Cardiac fibroblast (primary cell): ENCODE results near the gene SCRG1.

ENCODE experiments used
- DNase-seq, 2 donors: peaks; one replicate each; pipeline versions ENCODE4 v3.0.0 to v3.0.0-alpha.2; 2010; ENCODE audit warnings: low read depth in 2 of 2
- H3K4me3 ChIP-seq, 2 donors: replicated peaks in 1 of 2; 1 replicate in 1 of 2; 2 replicates in 1 of 2; pipeline ENCODE4 v1.5.1; 2011; ENCODE audit warnings: low read depth in 2 of 2, low read length in 2 of 2, mild to moderate bottlenecking in 2 of 2, moderate library complexity in 1 of 2
- CTCF ChIP-seq: IDR thresholded peaks from one replicate; pipeline ENCODE4 v1.5.1; 2011; ENCODE audit warnings: low read depth, mild to moderate bottlenecking, low read length, inconsistent platforms

The SCRG1 gene

GRCh38 chr4:173370477-173371291 lies 28.2 kb downstream of the SCRG1 start, which contains the start of gene SAP30:
Gene SAP30 (plus strand): TSS chr4:173370954. CDS start chr4:173371183, 229 bp downstream.
- peak; percentile 99 to 100 for DNase-seq
- H3K4me3 ChIP-seq, result peak within 1 kb of the TSS; percentile 73 to 94
- no peak for TF ChIP-seq CTCF

GRCh38 chr4:173370130-173370476 lies 28.8 kb downstream of the SCRG1 start:
- H3K4me3 ChIP-seq, result peak overlapping the region; percentile 67 to 73
- TF ChIP-seq CTCF, result no peak
- DNase-seq, result no peak

- peak; percentile 59 to 62 for DNase-seq
- no peak for TF ChIP-seq CTCF
- H3K4me3 ChIP-seq, result peak overlapping the region in 1 of 2 donors; percentile 73
Measured at GRCh38 chr4:173367946-173368345, 31.0 kb downstream of the SCRG1 start.

DNA sequence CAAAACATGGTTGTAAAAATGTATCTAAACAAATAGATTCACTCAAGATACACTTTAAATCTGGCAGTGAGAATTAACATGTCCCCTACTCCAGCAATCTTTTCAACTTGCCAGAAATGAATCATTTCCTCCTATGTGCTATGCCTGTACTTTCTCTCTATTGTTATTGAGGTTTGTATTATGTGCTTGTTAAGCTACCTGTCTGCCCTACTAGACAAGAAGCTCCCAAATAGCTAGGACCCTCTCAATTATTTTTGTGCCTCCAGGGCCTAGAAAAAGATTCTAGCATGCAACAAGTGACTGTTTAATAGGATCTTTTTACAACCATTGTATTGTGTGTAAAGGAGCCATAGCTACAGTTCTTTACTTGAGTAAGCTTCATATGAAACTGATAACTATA lies 31.6 kb downstream of the SCRG1 start:
- peak; percentile 42 to 59 for DNase-seq
- no peak for TF ChIP-seq CTCF
- peak overlapping the region in 1 of 2 donors; percentile 73 for H3K4me3 ChIP-seq

DNA sequence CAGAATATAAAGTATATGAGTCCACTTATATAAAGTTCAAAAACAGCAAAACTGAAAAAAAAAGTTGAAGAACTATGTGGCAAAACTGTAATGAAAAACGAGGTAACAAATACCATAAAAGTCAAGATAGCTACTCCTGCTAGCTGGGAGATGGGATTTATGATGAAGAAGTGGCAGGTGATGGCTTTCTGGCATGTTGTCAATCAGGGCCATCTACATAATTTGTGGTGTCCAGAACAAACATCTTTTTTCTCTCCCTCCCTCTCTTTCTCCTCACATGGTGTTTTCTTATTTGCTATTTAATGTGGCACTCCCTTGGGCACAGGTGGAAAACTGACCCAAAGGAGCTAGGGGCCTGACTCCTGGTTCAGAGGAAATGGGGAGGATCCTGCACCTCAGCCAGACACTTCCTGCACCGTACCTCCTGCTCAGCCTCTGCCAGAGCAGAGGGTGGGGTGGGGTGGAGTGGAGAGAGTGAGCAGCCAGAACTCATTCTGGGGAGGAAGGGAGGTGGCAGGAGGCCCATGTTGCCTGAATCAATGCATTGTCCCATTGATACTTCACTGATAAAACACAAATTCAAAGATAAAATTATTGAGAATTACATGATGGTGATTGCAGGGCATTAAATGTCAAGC lies 33.4 kb downstream of the SCRG1 start:
- no peak for TF ChIP-seq CTCF
- no peak overlapping the region for H3K4me3 ChIP-seq
- no peak for DNase-seq

GRCh38 chr4:173362666-173363065 lies 36.2 kb downstream of the SCRG1 start:
- DNase-seq, result no peak
- no peak overlapping the region for H3K4me3 ChIP-seq
- no peak for TF ChIP-seq CTCF
